ENCODE results near the gene GUCY1A2. TPM values are rescaled to one million over a fixed set of nuclear protein-coding genes. Genes with fewer than 3 reads are reported as not detected.

Gene GUCY1A2
- total RNA-seq, 1 experiment from 2014 or later = not detected

GRCh38 chr11:106683435-106683834 is 334.8 kb downstream of the GUCY1A2 start:
- H3K9me3 ChIP-seq (ENCODE audit: low read length) = no peaks in the 10 kb centered on the region
- intact Hi-C loops (cut with micrococcal nuclease) = no loop called here
- CTCF ChIA-PET = no interaction called here
- no peak for TF ChIP-seq EZH2 (IDR thresholded peaks at IDR 0.05; ENCODE audit: low read length, unreplicated experiment)
- TF ChIP-seq CTCF (conservative IDR thresholded peaks at IDR 0.05; ENCODE audit: low read depth, low read length) = no peak
- no peak for TF ChIP-seq EZH2phosphoT487 (IDR thresholded peaks at IDR 0.05; ENCODE audit: borderline replicate concordance, low read length)
- no peaks in the 10 kb centered on the region for H3F3A ChIP-seq (ENCODE audit: low read length, unreplicated experiment)
- H3K79me2 ChIP-seq (ENCODE audit: low read length) = no peaks in the 10 kb centered on the region
- no peak for DNase-seq
- no peaks in the 10 kb centered on the region for H3K27me3 ChIP-seq (ENCODE audit: low read length)
- H3K9me2 ChIP-seq (replicated peaks; ENCODE audit: low read length) = no peaks in the 10 kb centered on the region
- H3K4me1 ChIP-seq (ENCODE audit: insufficient read depth, low read length) = peaks cover 7% of the 10 kb centered on the region; the same call in 1 of the 2 replicates
- no peaks in the 10 kb centered on the region for H3K36me3 ChIP-seq (ENCODE audit: low read depth, low read length)
- no peak overlapping the region for H2AFZ ChIP-seq (ENCODE audit: low read length)
- H3K27ac ChIP-seq (ENCODE audit: low read length) = no peak overlapping the region
- BruUV-seq (replicated peaks) = no TSS peak
- no peak overlapping the region for H3K4me2 ChIP-seq (ENCODE audit: low read length)
- ATAC-seq = no peak
- POLR2A ChIA-PET (ENCODE audit: unreplicated experiment) = no interaction called here
- H3K4me3 ChIP-seq (ENCODE audit: low read length) = no peak overlapping the region
- H4K20me1 ChIP-seq (ENCODE audit: low read length) = no peaks in the 10 kb centered on the region
- H3K9ac ChIP-seq (ENCODE audit: low read length) = no peak overlapping the region

- peak; percentile 31; the same call in 1 of the 2 replicates for ATAC-seq
- Histone ChIP-seq H3K79me2 (ENCODE audit: low read length) (no peaks in the 10 kb centered on the region), H4K20me1 (ENCODE audit: low read length) (no peaks in the 10 kb centered on the region), H3F3A (ENCODE audit: low read length, unreplicated experiment) (no peaks in the 10 kb centered on the region), H3K9me2 (replicated peaks; ENCODE audit: low read length) (no peaks in the 10 kb centered on the region), H3K4me2 (ENCODE audit: low read length) (no peak overlapping the region), H2AFZ (ENCODE audit: low read length) (no peak overlapping the region), H3K4me1 (ENCODE audit: insufficient read depth, low read length) (peaks cover 7% of the 10 kb centered on the region; the same call in 1 of the 2 replicates), H3K9ac (ENCODE audit: low read length) (no peak overlapping the region), H3K27me3 (ENCODE audit: low read length) (no peaks in the 10 kb centered on the region), H3K27ac (ENCODE audit: low read length) (no peak overlapping the region), H3K36me3 (ENCODE audit: low read depth, low read length) (no peaks in the 10 kb centered on the region), H3K9me3 (ENCODE audit: low read length) (no peaks in the 10 kb centered on the region), H3K4me3 (ENCODE audit: low read length) (no peak overlapping the region)
- BruUV-seq (replicated peaks) = no TSS peak
- ChIA-PET CTCF (no interaction called here), POLR2A (ENCODE audit: unreplicated experiment) (no interaction called here)
- no peak for TF ChIP-seq EZH2 (IDR thresholded peaks at IDR 0.05; ENCODE audit: low read length, unreplicated experiment)
- peak; percentile 37 for DNase-seq
- intact Hi-C loops (cut with micrococcal nuclease) = no loop called here
Observed at GRCh38 chr11:106681435-106681834, 336.8 kb downstream of the GUCY1A2 start.

- H3K9me3 ChIP-seq (ENCODE audit: low read length) = no peaks in the 10 kb centered on the region
- no peak for ATAC-seq
- no peak for DNase-seq
- H3K27me3 ChIP-seq (ENCODE audit: low read length) = no peaks in the 10 kb centered on the region
- H3K4me3 ChIP-seq (ENCODE audit: low read length) = no peak overlapping the region
- POLR2A ChIA-PET (ENCODE audit: unreplicated experiment) = no interaction called here
- no peak overlapping the region for H2AFZ ChIP-seq (ENCODE audit: low read length)
- intact Hi-C loops (cut with micrococcal nuclease) = no loop called here
- no TSS peak for BruUV-seq (replicated peaks)
- no peaks in the 10 kb centered on the region for H4K20me1 ChIP-seq (ENCODE audit: low read length)
- no peak overlapping the region for H3K27ac ChIP-seq (ENCODE audit: low read length)
- no peaks in the 10 kb centered on the region for H3K79me2 ChIP-seq (ENCODE audit: low read length)
- H3K9ac ChIP-seq (ENCODE audit: low read length) = no peak overlapping the region
- CTCF ChIA-PET = no interaction called here
- no peaks in the 10 kb centered on the region for H3K36me3 ChIP-seq (ENCODE audit: low read depth, low read length)
- TF ChIP-seq EZH2 (IDR thresholded peaks at IDR 0.05; ENCODE audit: low read length, unreplicated experiment) (no peak), EZH2phosphoT487 (IDR thresholded peaks at IDR 0.05; ENCODE audit: borderline replicate concordance, low read length) (no peak), CTCF (conservative IDR thresholded peaks at IDR 0.05; ENCODE audit: low read depth, low read length) (no peak)
- no peak overlapping the region for H3K4me2 ChIP-seq (ENCODE audit: low read length)
- H3K4me1 ChIP-seq (ENCODE audit: insufficient read depth, low read length) = peaks cover 7% of the 10 kb centered on the region; the same call in 1 of the 2 replicates
- no peaks in the 10 kb centered on the region for H3K9me2 ChIP-seq (replicated peaks; ENCODE audit: low read length)
- no peaks in the 10 kb centered on the region for H3F3A ChIP-seq (ENCODE audit: low read length, unreplicated experiment)
Observed at GRCh38 chr11:106679581-106679980, 338.7 kb downstream of the GUCY1A2 start.
